ENCODE measurements around the gene TEX44. TPM values are rescaled to one million over a fixed set of nuclear protein-coding genes. Genes with fewer than 3 reads are reported as not detected.

Gene TEX44
- total RNA-seq, 1 donor from 2014 or later, result not detected

DNA sequence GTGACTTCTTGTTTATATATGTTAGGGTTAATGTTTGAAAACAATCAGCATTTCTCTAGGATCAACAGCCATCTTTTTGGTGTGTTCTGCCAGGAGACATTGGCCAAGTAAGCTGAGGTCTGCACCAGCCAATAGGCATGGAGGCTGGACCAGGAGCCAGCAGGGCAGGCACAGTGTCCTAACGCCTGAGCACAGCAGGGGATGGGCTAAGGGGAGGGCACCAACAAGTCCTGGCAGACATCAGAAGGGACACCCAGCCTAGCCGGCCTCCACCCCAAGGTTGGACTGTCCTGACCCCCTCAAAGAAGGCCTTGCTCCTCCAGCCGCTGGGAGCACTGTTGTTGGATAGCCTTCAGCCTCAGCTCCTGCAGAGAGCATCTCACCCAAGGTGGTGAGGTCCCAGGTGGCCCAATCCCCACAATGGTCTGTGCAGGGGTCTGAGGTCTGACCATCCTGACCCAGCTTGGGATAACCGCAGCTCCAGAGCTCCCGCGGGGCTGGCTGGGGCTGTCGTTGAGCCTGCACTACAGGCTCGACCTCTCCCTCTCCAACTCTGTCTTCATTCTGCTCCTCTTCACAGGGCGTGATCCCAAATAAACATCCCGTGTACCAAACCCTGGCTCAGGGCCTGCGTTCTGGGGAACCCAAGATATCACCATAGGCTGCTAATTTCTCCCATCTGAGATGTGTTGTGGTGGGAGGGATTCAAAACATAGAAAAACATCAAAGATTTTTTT, 8.1 kb downstream of the TEX44 start:
- intact Hi-C loops (cut with DNase I), result loop anchor here (2.0 to 5.0 kb wide), 2 partner anchors 38 to 83 kb away; no protein-coding TSS in a partner anchor
- DNase-seq (ENCODE audit: missing footprints), result no peak
- ATAC-seq, result no peak

GRCh38 chr2:231601356-231602229, 8.9 kb downstream of the TEX44 start:
- intact Hi-C loops (cut with DNase I), result loop anchor here (2.0 to 5.0 kb wide), 2 partner anchors 39 to 84 kb away; no protein-coding TSS in a partner anchor
- ATAC-seq, result no peak
- peak; percentile 92 for DNase-seq (ENCODE audit: missing footprints)

DNA sequence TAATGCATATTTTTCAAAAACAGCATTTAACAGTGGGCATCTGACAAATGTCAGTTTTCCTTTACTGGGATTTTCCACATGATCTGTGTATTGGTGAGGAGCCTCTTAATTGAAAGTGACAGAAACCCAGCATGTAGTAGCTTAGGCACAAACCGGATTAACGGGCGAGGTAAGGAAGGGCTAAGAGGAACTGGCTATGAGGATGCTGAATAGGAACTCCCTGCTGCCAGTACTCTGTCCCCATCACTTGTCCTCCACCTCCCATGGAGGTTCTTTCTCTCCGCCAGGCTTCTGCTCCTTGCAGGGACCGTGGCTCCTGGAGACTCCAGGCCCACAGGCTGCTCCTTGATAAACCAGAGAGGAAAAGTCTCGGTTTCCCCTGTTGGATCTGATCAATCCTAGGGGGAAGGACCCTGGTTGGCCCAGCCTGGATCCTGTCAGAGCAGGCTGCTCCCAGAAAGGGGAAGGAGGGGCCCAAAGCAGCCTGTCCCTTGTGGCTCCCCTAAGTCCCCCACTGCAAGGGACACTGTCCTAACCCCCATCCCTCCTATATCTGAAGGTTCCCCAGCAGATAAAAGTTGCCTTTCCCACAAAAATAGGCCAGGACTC, 10.3 kb downstream of the TEX44 start:
- ATAC-seq (no peak), DNase-seq (ENCODE audit: missing footprints) (no peak)
- intact Hi-C loops (cut with DNase I), result loop anchor here (5.0 kb wide), 1 partner anchor 86 kb away; no protein-coding TSS in a partner anchor

- ATAC-seq (no peak), DNase-seq (ENCODE audit: missing footprints) (peak; percentile 76)
- intact Hi-C loops (cut with DNase I), result loop anchor here (5.0 kb wide), 1 partner anchor 87 kb away; no protein-coding TSS in a partner anchor
Measured at GRCh38 chr2:231604101-231604684, 11.5 kb downstream of the TEX44 start.

GRCh38 chr2:231604685-231605606, 12.3 kb downstream of the TEX44 start:
- ATAC-seq (peak; percentile 96), DNase-seq (ENCODE audit: missing footprints) (peak; percentile 100)
- intact Hi-C loops (cut with DNase I), result loop anchor here (5.0 kb wide), 1 partner anchor 88 kb away; no protein-coding TSS in a partner anchor

DNA sequence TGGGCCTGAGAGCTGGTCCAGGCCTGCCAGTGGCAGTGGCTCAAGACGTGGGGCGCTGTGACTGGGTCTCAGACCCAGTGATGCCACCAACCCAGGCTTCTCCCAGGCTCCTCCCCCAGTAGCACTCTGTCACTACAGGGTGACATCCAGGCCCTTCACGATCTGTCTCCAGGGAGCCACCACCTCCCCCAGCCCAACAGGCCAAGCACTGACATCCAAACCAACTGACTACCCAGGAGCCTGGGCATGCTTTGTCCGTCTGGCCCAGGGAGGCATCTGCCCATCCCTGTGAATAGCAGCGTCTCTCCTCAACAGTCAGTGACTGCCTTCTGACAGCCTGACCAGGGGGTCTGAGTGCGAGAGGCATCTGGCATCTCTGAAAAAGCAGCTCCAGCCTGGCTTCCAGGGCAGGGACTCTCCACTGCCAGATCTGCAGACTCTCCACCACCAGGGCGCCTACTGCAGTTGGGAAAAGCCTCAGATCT, 13.0 kb downstream of the TEX44 start:
- DNase-seq (ENCODE audit: missing footprints) (no peak), ATAC-seq (peak; percentile 18)
- intact Hi-C loops (cut with DNase I), result no loop called here

GRCh38 chr2:231606941-231607340, 14.3 kb downstream of the TEX44 start:
- ATAC-seq, result no peak
- intact Hi-C loops (cut with DNase I), result no loop called here
- no peak for DNase-seq (ENCODE audit: missing footprints)

- no peak for ATAC-seq
- no peak for DNase-seq (ENCODE audit: missing footprints)
- intact Hi-C loops (cut with DNase I), result loop anchor here (1.0 kb wide), 2 partner anchors 63 to 99 kb away; no protein-coding TSS in a partner anchor
Measured at GRCh38 chr2:231611273-231612108, 18.8 kb downstream of the TEX44 start.

- ATAC-seq, result peak; percentile 18
- DNase-seq (ENCODE audit: missing footprints), result no peak
- intact Hi-C loops (cut with DNase I), result loop anchor here (1.0 kb wide), 2 partner anchors 62 to 98 kb away; no protein-coding TSS in a partner anchor
Measured at GRCh38 chr2:231612109-231612455, 19.4 kb downstream of the TEX44 start.

GRCh38 chr2:231612456-231613330, 20.0 kb downstream of the TEX44 start:
- intact Hi-C loops (cut with DNase I), result loop anchor here (1.0 kb wide), 2 partner anchors 62 to 98 kb away; no protein-coding TSS in a partner anchor
- ATAC-seq (peak; percentile 70), DNase-seq (ENCODE audit: missing footprints) (peak; percentile 96)

GRCh38 chr2:231613331-231613662, 20.6 kb downstream of the TEX44 start:
- intact Hi-C loops (cut with DNase I), result no loop called here
- ATAC-seq, result no peak
- DNase-seq (ENCODE audit: missing footprints), result no peak

DNA sequence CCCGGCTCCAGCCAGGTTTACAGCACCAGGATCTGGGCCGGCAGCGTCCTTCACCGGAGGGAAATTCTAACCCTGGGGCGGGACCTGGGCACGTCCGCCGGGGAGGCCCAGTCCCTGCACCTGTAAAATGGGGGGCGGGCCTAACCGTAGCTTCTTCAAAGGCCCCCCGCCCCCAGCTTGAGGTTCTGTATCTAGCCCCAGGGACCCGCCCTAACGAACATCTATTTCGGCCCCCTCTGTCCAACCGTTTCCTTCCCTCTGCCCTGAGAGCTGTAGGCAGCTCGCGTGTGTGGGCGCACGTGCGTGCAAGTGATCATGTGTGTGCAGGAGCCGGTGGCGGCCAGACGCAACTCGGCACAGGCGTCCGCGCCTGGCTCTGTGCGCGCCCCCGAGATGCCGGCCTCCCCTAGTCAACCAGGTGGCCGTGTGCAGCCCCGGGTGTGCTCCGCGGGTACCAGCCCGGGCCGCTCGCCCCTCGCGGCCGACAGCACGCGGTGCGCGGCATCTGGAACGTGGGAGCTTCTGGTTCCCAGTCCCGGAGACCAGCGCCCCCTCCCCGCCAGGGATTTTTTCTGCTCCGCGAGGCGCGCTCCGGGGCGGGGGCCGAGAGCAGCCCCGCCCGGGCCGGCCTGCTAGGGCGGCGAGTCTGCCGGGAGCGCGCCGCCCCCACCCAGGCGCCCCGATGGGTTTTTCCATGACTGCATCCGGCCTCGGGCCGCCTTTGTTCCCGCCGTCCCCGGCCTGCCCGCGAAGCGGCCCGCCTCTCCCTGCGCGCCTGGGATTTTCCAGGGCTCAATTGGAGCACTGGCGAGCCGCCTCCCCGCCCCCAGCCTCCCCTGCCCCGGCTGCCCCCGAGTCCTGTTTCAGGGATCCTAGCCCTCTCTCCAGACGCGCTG, 21.2 kb downstream of the TEX44 start:
- peak; percentile 84 for ATAC-seq
- intact Hi-C loops (cut with DNase I), result loop anchor here (1.0 kb wide), 2 partner anchors 29 to 52 kb away; no protein-coding TSS in a partner anchor
- DNase-seq (ENCODE audit: missing footprints), result peak; percentile 91

- DNase-seq (ENCODE audit: missing footprints) (peak; percentile 75), ATAC-seq (peak; percentile 18)
- intact Hi-C loops (cut with DNase I), result loop anchor here (1.0 kb wide), 2 partner anchors 29 to 52 kb away; no protein-coding TSS in a partner anchor
Measured at GRCh38 chr2:231614559-231615057, 21.9 kb downstream of the TEX44 start.

DNA sequence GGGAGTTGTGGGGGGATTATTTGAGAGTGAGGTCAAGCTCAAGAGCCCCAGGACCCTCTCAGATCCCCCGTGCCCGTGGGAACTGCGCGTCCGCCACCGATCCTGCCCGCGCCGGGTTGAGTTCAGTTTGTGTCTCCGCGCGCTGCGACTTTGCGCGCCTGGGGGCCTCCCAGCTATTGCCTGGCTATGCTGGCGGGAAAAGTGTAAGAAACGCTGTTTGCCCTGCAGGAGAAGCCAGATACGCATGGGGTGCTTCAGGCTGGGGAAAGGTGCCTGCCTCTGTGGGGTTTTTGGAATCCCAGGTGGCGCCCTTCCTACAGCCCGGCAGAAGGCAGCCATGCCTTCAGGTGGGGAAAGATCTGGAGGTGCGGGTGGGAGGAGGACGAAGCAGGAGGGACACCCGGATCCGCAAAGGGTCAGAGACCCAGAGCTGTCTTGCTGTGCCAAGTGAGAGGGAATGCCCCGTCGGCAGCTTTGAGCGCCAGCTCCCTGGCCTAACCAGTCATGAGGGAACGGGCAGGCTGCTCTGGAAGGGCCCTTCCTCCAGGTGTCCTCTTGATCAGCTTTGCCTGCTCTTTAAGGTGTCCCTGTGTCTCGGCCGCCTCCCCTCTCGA, 22.5 kb downstream of the TEX44 start:
- intact Hi-C loops (cut with DNase I), result no loop called here
- ATAC-seq (no peak), DNase-seq (ENCODE audit: missing footprints) (no peak)
